ENCODE measurements around the gene AGTPBP1.

The AGTPBP1 gene

GRCh38 chr9:85702726-85703289 is 38.9 kb downstream of the AGTPBP1 start:
- TF ChIP-seq, protein P1, sequence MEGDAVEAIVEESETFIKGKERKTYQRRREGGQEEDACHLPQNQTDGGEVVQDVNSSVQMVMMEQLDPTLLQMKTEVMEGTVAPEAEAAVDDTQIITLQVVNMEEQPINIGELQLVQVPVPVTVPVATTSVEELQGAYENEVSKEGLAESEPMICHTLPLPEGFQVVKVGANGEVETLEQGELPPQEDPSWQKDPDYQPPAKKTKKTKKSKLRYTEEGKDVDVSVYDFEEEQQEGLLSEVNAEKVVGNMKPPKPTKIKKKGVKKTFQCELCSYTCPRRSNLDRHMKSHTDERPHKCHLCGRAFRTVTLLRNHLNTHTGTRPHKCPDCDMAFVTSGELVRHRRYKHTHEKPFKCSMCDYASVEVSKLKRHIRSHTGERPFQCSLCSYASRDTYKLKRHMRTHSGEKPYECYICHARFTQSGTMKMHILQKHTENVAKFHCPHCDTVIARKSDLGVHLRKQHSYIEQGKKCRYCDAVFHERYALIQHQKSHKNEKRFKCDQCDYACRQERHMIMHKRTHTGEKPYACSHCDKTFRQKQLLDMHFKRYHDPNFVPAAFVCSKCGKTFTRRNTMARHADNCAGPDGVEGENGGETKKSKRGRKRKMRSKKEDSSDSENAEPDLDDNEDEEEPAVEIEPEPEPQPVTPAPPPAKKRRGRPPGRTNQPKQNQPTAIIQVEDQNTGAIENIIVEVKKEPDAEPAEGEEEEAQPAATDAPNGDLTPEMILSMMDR (IDR thresholded peaks at IDR 0.05) = no peak
- Histone ChIP-seq H3K4me3 (no peak overlapping the region), H3K27me3 (no peaks in the 10 kb centered on the region), H3K9me3 (no peaks in the 10 kb centered on the region), H3K36me3 (no peaks in the 10 kb centered on the region), H3K27ac (no peak overlapping the region), H3K4me1 (peaks cover 0 to 5% (median 0%) of the 10 kb centered on the region in 4 donors)
- intact Hi-C loops (cut with DNase I; ENCODE audit: low total_unique reads) = loop anchor here (5.0 kb wide), 1 partner anchor 79 kb away; no protein-coding TSS in a partner anchor
- no peak for DNase-seq

- TF ChIP-seq, protein P1 (IDR thresholded peaks at IDR 0.05) = no peak
- intact Hi-C loops (cut with DNase I; ENCODE audit: low total_unique reads) = loop anchor here (5.0 kb wide), 1 partner anchor 80 kb away; no protein-coding TSS in a partner anchor
- peaks cover 0 to 5% (median 0%) of the 10 kb centered on the region in 4 donors for H3K4me1 ChIP-seq
- DNase-seq = no peak
- no peaks in the 10 kb centered on the region for H3K27me3 ChIP-seq
- H3K36me3 ChIP-seq = no peaks in the 10 kb centered on the region
- no peak overlapping the region for H3K27ac ChIP-seq
- no peak overlapping the region for H3K4me3 ChIP-seq
- no peaks in the 10 kb centered on the region for H3K9me3 ChIP-seq
Observed at GRCh38 chr9:85702191-85702590, 39.6 kb downstream of the AGTPBP1 start.

- H3K27ac ChIP-seq = no peak overlapping the region
- TF ChIP-seq, protein P1 (IDR thresholded peaks at IDR 0.05) = no peak
- H3K9me3 ChIP-seq = no peaks in the 10 kb centered on the region
- no peak for DNase-seq
- H3K27me3 ChIP-seq = no peaks in the 10 kb centered on the region
- no peaks in the 10 kb centered on the region for H3K36me3 ChIP-seq
- H3K4me1 ChIP-seq = peaks cover 0 to 5% (median 0%) of the 10 kb centered on the region in 4 donors
- no peak overlapping the region for H3K4me3 ChIP-seq
- intact Hi-C loops (cut with DNase I; ENCODE audit: low total_unique reads) = loop anchor here (5.0 kb wide), 1 partner anchor 82 kb away; no protein-coding TSS in a partner anchor
Observed at GRCh38 chr9:85700330-85700729, 41.4 kb downstream of the AGTPBP1 start.

DNA sequence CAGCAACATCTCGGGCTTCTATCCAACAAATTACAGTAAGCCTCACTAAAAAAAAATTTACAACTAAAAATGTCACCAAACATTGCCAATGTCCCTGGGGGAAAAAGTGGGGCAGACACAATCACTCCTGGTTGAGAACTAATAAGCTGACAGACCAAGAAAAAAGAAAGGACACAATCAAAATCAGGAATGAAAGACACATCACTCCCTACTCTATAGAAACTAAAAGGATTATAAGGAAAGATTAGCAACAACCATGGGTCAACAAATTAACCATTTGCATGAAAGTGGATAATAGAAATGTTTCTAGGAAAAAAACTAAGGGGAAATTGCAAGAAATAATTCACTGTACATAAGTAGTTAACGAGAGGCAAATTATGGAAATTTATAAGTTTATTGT is 53.4 kb downstream of the AGTPBP1 start:
- H3K9me3 ChIP-seq = no peaks in the 10 kb centered on the region
- H3K27ac ChIP-seq = no peak overlapping the region
- H3K4me3 ChIP-seq = no peak overlapping the region
- peaks cover 0 to 3% (median 0%) of the 10 kb centered on the region in 3 donors for H3K36me3 ChIP-seq
- TF ChIP-seq, protein P1 (IDR thresholded peaks at IDR 0.05) = no peak
- no peaks in the 10 kb centered on the region for H3K27me3 ChIP-seq
- no peak for DNase-seq
- H3K4me1 ChIP-seq = no peaks in the 10 kb centered on the region
- intact Hi-C loops (cut with DNase I; ENCODE audit: low total_unique reads) = no loop called here

DNA sequence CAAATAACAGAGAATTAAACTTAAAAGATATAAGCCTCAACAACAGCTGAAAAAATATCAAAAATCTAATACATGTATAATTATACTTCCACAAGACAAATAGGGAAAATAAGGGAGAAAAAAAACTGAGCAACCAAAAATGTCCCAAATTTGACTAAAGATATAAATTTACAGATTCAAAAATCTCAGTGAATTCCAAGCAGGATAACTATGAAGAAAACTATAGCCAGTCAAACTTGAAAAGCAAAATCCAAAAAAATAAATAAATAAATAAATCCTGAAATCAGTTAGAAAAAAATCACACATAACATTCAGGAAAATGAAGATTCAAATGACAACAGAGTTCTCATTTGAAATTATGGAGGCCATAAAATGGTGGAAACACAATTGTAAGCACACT is 56.7 kb downstream of the AGTPBP1 start:
- Histone ChIP-seq H3K4me1 (no peaks in the 10 kb centered on the region), H3K27ac (no peak overlapping the region), H3K27me3 (no peaks in the 10 kb centered on the region), H3K9me3 (no peaks in the 10 kb centered on the region), H3K36me3 (no peaks in the 10 kb centered on the region), H3K4me3 (no peak overlapping the region)
- DNase-seq = no peak
- intact Hi-C loops (cut with DNase I; ENCODE audit: low total_unique reads) = no loop called here
- TF ChIP-seq, protein P1 (IDR thresholded peaks at IDR 0.05) = no peak
